ENCODE results near the gene RPS6KA2.
"Not testable (repeated sequence)": the region's sequence is repeated elsewhere in the genome, so short reads cannot be mapped to it uniquely, and the experiment has no call there.

Gene RPS6KA2

DNA sequence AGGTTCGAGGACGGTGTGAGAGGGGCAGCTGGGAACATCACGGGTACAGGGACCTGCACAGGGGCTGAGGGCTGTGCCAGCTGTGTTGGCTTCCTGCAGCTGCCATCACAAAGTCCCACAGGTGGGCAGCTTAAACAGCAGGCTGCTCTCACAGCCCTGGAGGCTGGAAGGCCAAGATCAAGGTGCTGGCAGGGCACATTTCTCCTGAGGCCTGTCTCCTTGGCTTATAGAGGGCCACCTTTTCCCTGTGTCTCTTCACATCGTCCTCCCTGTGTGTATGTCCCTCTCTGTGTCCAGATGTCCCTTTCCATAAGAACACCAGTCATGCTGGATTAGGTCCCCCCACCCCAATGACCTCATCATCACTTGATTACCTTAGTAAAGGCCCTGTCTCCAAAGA, 229.2 kb downstream of the RPS6KA2 start:
- no peak for DNase-seq (ENCODE audit: low read depth in 2 of 2)

GRCh38 chr6:166395778-166396177, 231.3 kb downstream of the RPS6KA2 start:
- DNase-seq (ENCODE audit: low read depth in 2 of 2) = no peak

GRCh38 chr6:166395351-166395750, 231.7 kb downstream of the RPS6KA2 start:
- DNase-seq (ENCODE audit: low read depth in 2 of 2) = no peak

- no peak for DNase-seq (ENCODE audit: low read depth in 2 of 2)
Measured at GRCh38 chr6:166394036-166394892, 232.8 kb downstream of the RPS6KA2 start.

GRCh38 chr6:166393535-166393823, 233.6 kb downstream of the RPS6KA2 start:
- DNase-seq (ENCODE audit: low read depth in 2 of 2) = no peak

DNA sequence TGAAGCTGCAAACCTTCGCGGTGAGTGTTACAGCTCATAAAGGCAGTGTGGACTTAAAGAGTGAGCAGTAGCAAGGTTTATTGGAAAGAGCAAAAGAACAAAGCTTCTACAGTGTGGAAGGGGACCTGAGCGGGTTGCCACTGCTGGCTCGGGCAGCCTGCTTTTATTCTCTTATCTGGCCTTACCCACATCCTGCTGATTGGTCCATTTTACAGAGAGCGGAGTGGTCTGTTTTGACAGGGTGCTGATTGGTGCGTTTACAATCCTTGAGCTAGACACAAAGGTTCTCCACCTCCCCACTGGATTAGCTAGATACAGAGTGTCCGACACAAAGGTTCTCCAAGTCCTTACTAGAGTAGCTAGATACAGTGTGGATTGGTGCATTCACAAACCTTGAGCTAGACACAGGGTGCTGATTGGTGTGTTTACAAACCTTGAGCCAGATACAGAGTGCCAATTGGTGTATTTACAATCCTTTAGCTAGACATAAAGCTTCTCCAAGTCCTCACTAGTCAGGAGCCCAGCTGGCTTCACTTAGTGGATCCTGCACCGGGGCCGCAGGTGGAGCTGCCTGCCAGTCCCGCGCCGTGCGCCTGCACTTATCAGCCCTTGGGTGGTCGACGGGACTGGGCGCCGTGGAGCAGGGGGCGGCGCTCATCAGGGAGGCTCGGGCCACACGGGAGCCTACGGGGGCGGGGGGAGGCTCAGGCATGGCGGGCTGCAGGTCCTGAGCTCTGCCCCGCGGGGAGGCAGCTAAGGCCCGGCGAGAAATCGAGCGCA, 234.1 kb downstream of the RPS6KA2 start:
- not testable (repeated sequence) for DNase-seq (ENCODE audit: low read depth in 2 of 2)

GRCh38 chr6:166389119-166389518, 237.9 kb downstream of the RPS6KA2 start:
- DNase-seq (ENCODE audit: low read depth in 2 of 2) = no peak

GRCh38 chr6:166388290-166389004, 238.6 kb downstream of the RPS6KA2 start:
- DNase-seq (ENCODE audit: low read depth in 2 of 2) = no peak

DNA sequence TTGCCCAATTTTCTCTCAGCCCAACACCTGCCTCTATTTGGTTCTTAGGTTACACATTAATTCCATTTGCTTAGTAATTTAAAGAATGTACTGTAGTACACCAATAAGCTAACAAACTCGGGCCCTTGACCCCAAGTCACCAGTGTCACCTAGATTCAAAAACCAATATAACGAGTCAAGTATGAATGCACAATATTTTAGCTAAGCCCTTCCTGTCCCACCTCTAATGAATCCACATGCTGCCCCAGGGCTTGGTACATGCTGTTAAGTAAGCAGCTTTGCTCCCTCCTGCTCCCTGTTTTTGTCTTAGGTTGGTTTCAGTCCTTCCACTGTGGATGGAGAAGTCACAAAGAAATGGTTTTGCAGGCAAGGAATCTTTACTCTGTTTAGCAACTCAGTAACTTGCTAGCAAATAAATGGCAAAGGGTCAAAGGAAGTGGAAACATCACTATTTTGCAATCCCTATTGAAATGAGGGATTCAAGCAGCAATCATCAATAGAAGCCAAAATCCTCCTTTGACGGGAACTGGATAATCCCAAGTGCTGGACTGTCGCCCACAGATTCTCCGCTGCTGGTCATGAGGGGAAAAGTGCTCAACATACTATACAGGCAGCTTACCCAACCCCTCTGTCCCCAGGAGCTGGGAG, 239.3 kb downstream of the RPS6KA2 start:
- no peak for DNase-seq (ENCODE audit: low read depth in 2 of 2)

DNA sequence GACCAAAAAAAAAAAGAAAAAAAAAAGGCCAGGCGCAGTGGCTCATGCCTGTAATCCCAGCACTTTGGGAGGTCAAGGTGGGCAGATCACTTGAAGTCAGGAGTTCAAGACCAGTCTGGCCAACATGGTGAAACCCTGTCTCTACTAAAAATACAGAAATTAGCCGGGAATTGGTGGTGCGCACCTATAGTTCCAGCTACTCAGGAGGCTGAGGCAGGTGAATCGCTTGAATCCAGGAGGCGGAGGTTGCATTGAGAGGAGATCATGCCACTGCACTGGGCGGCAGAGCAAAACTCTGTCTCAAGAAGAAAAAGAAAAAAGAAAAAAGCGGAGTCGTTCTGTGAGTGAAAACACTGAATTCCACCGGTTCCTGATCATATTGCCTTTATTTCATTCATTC, 240.0 kb downstream of the RPS6KA2 start:
- DNase-seq (ENCODE audit: low read depth in 2 of 2) = not testable (repeated sequence)

- DNase-seq (ENCODE audit: low read depth in 2 of 2) = no peak
Measured at GRCh38 chr6:166386111-166386510, 240.9 kb downstream of the RPS6KA2 start.

DNA sequence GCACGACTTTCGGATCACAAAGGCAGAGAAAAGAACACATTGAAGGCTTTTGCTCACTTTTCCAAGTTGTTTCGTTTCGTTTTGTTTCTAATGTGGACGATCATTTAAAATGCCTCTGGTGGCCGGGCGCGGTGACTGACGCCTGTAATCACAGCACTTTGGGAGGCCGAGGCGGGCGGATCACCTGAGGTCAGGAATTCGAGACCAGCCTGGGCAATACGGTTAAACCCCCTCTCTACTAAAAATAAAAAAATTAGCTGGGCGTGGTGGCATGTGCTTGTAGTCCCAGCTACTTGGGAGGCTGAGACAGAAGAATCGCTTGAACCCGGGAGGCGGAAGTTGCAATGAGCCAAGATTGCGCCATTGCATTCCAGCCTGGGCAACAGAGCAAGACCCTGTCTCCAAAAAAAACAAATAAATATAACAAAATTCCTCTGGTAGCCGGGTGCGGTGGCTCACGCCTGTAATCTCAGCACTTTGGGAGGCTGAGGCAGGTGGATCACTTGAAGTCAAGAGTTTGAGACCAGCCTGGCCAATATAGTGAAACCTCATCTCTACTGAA, 243.2 kb downstream of the RPS6KA2 start:
- peak in 1 of 2 experiments; percentile 22 for DNase-seq (ENCODE audit: low read depth in 2 of 2)

DNA sequence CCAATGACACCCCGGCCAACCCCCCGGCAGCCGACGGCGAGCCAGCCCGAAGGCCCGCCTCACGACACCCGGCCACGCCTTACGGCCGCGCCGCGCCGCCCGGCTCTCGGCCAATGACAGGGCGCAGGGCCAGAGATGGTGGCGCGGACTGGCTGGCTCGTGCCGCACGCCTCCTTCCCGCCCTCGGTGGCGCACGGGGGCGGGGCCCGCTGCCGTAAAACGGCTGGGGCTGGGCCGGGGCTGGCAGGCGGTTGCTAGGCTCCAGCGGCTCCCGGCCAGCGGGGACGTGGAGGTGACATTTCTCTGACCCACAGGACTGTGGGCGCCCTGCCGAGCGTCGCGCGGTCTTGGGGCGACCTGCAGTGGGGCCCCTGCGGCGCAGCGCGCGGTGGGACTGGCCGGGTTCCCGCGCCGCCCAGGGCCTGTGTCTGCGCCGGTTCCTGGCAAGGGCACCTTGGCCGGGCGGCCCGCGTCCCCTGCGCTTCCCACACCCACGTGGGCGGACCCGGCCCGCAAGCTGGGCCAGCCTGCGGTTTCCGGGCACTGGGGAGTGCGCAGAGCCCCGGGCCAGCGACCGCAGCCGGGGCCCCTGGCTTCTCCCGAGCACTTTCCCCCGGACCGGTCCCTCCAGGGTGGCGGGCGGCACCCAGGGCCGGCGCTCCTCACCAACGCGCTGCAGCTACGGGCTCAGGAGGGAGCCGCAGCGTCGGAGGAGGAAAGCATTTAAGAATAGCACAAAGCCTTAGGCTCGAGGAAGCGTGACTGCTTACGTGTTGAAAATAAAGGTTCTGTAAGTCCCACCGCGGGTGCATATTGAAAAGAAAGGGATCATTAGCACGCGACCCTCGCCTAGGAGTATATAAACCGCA, 243.9 kb downstream of the RPS6KA2 start, which contains the start of gene MPC1:
MPC1 (minus strand) TSS at position 8 of the 869 bp plus-strand sequence. CDS start 64 bp downstream, outside the sequence.
- peak; percentile 89 to 91 for DNase-seq (ENCODE audit: low read depth in 2 of 2)

- DNase-seq (ENCODE audit: low read depth in 2 of 2) = no peak
Measured at GRCh38 chr6:166382500-166382932, 244.5 kb downstream of the RPS6KA2 start.

GRCh38 chr6:166381733-166382499, 245.1 kb downstream of the RPS6KA2 start:
- peak; percentile 38 to 64 for DNase-seq (ENCODE audit: low read depth in 2 of 2)

DNA sequence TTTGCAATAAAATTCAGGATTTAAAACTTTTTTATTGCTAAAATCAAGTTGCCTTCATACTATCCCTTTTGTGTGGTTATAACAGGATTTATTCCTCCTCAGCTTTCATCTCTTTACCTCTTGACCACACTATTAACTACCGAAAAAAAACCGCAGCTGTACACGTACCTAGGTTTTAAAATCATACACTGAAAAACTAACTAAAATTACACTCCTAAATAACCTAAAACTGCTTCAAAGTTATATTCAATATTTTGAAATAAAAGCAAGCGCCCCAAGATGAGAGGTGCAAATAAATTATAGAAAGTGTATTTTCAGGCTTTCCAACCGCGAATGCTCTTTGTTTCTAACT, 245.7 kb downstream of the RPS6KA2 start:
- DNase-seq (ENCODE audit: low read depth in 2 of 2) = no peak

- no peak for DNase-seq (ENCODE audit: low read depth in 2 of 2)
Measured at GRCh38 chr6:166379800-166380199, 247.3 kb downstream of the RPS6KA2 start.

DNA sequence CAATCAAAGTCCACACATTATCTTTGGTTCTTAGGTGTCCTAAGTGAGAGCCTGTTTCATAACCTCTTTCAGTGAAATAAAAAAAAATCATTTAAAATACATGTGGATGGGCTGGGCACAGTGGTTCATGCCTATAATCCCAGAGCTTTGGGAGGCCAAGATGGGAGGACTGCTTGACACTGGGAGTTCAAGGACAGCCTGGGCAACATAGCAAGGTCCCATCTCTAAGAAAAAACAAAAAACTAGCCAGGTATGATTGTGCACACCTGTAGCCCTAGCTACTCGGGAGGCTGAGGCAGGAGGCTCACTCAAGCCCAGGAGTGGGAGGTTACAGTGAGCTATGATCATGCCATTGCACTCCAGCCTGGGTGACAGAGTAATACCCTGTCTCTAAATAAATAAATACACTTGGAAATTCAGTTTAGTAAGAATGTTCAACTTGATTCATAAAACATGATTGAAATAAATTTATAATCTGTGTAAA, 247.9 kb downstream of the RPS6KA2 start:
- DNase-seq (ENCODE audit: low read depth in 2 of 2) = no peak

GRCh38 chr6:166377721-166378120, 249.3 kb downstream of the RPS6KA2 start:
- no peak for DNase-seq (ENCODE audit: low read depth in 2 of 2)

DNA sequence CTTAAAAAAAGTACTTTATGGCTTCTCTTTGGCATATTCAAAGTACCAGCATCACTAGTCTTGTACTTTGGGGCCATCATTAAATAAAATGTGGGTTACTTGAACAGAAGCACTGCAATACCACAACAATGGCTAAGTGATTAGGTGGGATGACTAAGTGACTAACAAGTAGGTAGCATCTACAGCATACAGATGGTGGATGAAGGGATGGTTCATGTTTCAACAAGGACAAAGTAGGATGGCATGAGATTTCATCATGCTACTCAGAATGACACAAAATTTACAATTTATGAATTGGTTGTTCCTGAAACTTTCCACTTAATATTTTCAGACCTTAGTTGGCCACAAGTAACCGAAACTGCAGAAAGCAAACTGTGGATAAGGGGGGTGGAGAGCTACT, 252.0 kb downstream of the RPS6KA2 start:
- DNase-seq (ENCODE audit: low read depth in 2 of 2) = no peak
